Activated CD4-positive, alpha-beta T cell treated with anti-CD3 and anti-CD28 coated beads for 1 hour (primary cell): ENCODE measurements around the gene NR1H4.
"Not testable (repeated sequence)": the region's sequence is repeated elsewhere in the genome, so short reads cannot be mapped to it uniquely, and the experiment has no call there.

Experiments
- DNase-seq: peaks from one replicate; pipeline ENCODE4 v3.0.0-alpha.2; 2020

The NR1H4 gene

DNA sequence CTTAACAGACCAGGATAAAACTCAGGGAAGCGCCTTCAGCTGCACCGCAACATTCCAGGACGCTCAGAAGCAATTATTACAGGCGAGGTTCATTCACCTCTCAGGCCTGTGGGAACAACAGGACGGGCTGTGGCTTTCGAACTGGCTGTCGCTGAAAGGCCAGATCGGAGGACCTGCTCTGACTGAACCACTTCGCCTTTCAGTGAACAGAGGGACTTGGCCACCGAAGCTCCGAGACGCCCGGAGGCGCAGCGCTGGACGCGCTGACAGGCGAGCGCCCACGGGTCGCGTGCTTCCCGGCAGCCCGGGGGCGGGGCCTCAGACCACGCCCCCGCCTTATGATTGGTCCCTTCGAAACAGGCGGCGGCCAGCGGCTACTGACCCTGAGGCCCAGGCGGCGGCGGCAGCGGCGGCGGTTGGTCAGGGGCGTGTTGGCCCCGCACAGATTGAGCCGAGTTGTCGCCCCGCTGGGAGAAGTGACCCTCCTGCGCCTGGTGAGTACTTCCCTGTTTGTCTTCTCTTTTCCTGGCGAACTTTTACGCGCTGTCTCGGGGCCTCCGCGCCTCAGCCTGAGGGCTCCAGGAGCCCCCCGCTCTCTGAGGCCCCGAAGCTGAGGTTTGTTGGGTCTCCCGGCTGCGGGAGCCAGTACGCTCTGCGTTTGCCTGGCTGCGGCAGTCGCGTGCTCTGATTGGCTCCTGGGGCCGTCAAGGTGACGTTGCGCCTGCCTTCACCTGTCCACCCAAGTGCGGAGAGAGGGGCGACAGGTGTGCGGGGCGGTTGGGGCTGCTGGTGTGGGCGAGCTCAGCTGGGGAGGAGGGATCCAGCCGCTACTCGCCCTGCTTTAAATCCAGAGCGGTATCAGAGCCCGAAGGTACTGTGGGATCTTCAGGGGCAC is 99.9 kb downstream of the NR1H4 start, which contains the start of gene GAS2L3:
Gene GAS2L3, plus strand, starts transcription at position 393 of the 895 bp plus-strand sequence. CDS start 21,221 bp downstream, outside the sequence.
- DNase-seq = no peak

- DNase-seq = no peak
Observed at GRCh38 chr12:100574187-100575074, 100.8 kb downstream of the NR1H4 start.

DNA sequence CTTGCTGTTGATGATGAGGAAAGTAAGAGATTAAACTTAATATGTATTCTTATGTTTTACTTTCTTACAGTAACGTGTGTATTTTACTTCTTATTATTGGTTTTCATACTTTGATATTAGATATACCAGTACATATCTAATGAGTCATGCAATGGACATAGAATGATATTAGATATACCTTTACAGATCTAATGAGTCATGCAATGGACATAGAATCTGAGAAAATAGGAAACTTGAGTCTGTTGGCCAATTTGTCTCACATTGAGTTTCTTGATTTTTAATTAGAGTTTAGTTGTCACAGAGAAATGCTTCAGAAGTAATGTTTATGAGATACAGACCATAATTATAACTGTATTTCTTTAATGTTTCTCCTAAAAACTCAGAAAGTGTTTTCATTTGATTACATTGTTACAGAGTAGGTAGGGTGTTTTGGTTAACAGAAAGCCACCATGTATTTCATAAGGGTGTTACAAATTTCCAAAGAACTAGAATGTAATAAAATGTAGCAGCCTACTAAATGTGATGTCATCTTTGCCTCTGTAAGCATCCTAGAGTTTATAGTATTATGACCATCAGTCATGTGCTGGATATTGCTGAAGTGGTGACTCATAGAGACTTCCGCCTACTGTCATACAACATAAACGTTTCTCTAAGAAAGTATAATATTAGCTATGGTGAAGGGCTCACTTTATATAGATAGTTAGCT is 102.8 kb downstream of the NR1H4 start:
- DNase-seq = no peak

GRCh38 chr12:100578923-100579322 is 105.3 kb downstream of the NR1H4 start:
- no peak for DNase-seq

- DNase-seq = no peak
Observed at GRCh38 chr12:100579844-100580243, 106.2 kb downstream of the NR1H4 start.

GRCh38 chr12:100584256-100584655 is 110.6 kb downstream of the NR1H4 start:
- DNase-seq = no peak

DNA sequence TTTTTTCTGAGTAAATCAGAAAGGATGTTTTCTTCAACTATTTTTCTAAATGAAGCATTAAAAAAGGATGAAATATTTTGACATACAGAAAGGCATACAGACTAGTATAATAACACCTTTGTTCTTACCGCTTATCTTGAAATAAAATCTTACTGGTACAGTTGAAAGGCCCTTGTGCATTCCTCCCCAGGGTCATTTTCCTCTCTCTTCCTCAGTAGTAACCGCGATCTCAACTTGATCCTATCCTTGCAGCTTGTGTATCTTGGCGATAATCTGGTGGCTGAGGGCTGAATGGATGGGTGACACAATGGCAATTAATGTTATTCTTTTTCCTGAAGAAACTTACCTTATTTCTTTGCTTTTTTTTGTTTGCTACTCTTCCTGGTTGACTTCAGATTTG is 118.3 kb downstream of the NR1H4 start:
- DNase-seq = no peak

DNA sequence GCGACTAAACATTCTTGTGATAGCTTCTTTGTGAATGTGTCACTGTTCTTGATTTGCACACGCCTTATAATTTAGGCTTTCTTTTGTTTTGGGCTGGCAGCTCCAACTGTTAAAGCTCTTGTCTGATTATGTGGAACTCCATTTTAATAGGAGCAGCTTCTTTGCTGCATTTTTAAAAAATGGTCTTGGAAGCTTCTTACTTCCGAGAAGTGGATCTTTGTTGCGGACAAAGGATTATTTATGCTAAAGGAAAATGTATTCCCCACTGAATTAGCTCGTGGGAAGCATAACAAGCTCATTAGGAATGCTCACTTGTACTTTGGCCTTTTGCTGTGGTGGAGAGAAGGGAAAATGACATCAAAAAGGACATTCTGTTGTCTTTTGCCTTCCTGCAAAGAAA is 119.8 kb downstream of the NR1H4 start:
- no peak for DNase-seq

- no peak for DNase-seq
Observed at GRCh38 chr12:100601626-100602025, 128.0 kb downstream of the NR1H4 start.

- DNase-seq = not testable (repeated sequence)
Observed at GRCh38 chr12:100602997-100603396, 129.3 kb downstream of the NR1H4 start.

GRCh38 chr12:100608776-100609175 is 135.1 kb downstream of the NR1H4 start:
- DNase-seq = no peak

DNA sequence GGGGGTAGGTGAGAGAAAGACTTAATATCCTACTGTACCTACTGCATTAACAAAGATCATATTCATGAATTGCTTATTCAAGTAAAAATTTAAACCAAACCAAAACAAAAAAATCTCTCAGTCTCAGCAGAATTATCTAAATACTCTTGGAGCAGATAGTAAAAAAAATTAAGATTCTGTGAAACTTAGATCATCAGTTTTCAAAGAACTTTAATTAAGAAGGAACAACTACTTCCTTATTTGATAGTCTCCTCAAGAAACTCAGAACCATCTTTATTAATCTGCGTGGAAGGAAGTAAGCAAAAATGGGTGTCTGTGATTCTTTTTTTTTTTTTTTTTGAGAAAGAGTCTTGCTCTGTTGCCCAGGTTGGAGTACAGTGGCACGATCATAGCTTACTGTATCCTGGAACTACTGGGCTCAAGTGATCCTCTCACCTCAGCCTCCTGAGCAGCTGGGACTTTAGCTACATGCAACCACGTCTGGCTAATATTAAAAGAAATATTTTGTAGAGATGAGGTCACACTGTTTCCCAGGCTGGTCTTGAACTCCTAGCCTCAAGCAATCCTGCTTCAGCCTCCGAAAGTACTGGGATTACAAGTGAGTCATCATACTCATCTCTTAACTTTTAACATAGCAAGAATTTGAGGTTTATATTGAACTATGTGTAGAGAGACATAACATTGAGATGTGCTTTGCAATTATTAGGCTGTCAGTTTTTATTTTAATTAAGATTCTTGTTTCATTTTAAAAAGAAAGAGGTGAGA is 137.2 kb downstream of the NR1H4 start:
- no peak for DNase-seq

DNA sequence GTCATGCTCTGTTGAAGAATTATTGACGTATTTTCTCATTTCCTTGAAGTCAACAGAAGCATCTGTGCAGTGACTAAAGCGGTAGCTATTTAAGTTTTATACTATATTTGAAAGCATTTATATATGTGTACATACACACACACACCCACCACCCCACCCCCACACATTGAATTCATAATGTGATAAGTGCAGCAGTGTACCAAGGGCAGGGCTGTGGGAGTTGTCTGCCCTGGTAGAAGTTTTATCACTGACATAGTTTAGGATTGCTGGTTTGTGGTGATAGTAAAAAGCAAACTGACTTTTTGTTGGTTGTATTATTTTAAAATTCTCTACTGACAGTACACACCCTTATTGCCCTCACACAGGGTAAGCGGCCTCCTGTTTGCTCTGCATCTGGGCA is 138.9 kb downstream of the NR1H4 start:
- no peak for DNase-seq
